SK-N-SH (cell line): ENCODE results near the gene RUFY4. TPM values are rescaled to one million over a fixed set of nuclear protein-coding genes. Genes with fewer than 3 reads are reported as not detected.

ENCODE experiments used
- CTCF ChIA-PET: fragments of 300-600, 350-600 bp; formaldehyde crosslinking; extraction: SDS; loops from one replicate; lab custom pipeline; 2021; lab: Yijun Ruan, JAX
- POLR2A ChIA-PET: fragments of 350-600 bp; sonication (Branson Sonifier 250); formaldehyde crosslinking; extraction: SDS; loops from one replicate; lab custom pipeline; 2020; ENCODE audit warnings: antibody characterized with exemption, inconsistent platforms; lab: Yijun Ruan, JAX
- DNase-seq: peaks from one replicate; pipeline ENCODE4 v3.0.0; 2012
- H2AFZ ChIP-seq: fragments of 200-600 bp; sonication (generic); 2 replicates; pipeline ENCODE4 v1.8.1; 2016; ENCODE audit warnings: antibody characterized with exemption, mild to moderate bottlenecking, low read depth
- H3F3A ChIP-seq: fragments of 200-600 bp; sonication (generic); replicated peaks from 2 replicates; pipeline ENCODE3; 2016; ENCODE audit warnings: antibody characterized with exemption, mild to moderate bottlenecking; ENCODE audit not compliant: insufficient read depth
- H3K27ac ChIP-seq, 2 experiments: fragments of 200-500 bp in 1 of 2; fragments of 200-600 bp in 1 of 2; sonication (Bioruptor generic) in 1 of 2; sonication (generic), shearing (Covaris generic) in 1 of 2; 2 replicates each; pipeline versions ENCODE4 v1.5.1 to v1.6.1; 2014 to 2016; ENCODE audit warnings: low read depth in 2 of 2, inconsistent platforms in 1 of 2, low read length in 1 of 2, mild to moderate bottlenecking in 1 of 2, mixed read lengths in 1 of 2
- H3K27me3 ChIP-seq: fragments of 200-600 bp; sonication (generic), shearing (Covaris generic); 2 replicates; pipeline ENCODE4 v1.6.1; 2016; ENCODE audit warnings: mixed run types; ENCODE audit not compliant: insufficient read depth
- H3K36me3 ChIP-seq, 2 experiments: fragments of 200-500 bp in 1 of 2; fragments of 200-600 bp in 1 of 2; sonication (Bioruptor generic) in 1 of 2; sonication (generic) in 1 of 2; replicated peaks in 1 of 2; 2 replicates each; pipeline versions ENCODE3 to v1.5.1; 2014 to 2016; ENCODE audit warnings: low read length in 1 of 2, mild to moderate bottlenecking in 1 of 2; ENCODE audit not compliant: insufficient read depth in 2 of 2, control insufficient read depth in 1 of 2
- H3K4me1 ChIP-seq, 2 experiments: fragments of 200-500 bp in 1 of 2; fragments of 200-600 bp in 1 of 2; sonication (Bioruptor generic) in 1 of 2; sonication (generic), shearing (Covaris generic) in 1 of 2; 2 replicates each; pipeline versions ENCODE4 v1.5.1 to v1.6.1; 2014 to 2016; ENCODE audit warnings: low read depth in 1 of 2, low read length in 1 of 2, mixed run types in 1 of 2; ENCODE audit not compliant: insufficient read depth in 2 of 2, control insufficient read depth in 1 of 2
- H3K4me2 ChIP-seq: fragments of 200-600 bp; sonication (generic), shearing (Covaris generic); 2 replicates; pipeline ENCODE4 v1.6.1; 2017; ENCODE audit warnings: mixed run types
- H3K4me3 ChIP-seq, 2 experiments: fragments of 200-500 bp in 1 of 2; fragments of 200-600 bp in 1 of 2; sonication (Bioruptor generic) in 1 of 2; sonication (generic), shearing (Covaris generic) in 1 of 2; 2 replicates each; pipeline versions ENCODE4 v1.5.1 to v1.8.1; 2014 to 2016; ENCODE audit warnings: low read depth in 2 of 2, inconsistent platforms in 1 of 2, low read length in 1 of 2, mild to moderate bottlenecking in 1 of 2, mixed read lengths in 1 of 2, moderate library complexity in 1 of 2
- H3K79me2 ChIP-seq: fragments of 200-600 bp; sonication (generic); 2 replicates; pipeline ENCODE4 v1.8.1; 2017; ENCODE audit warnings: mild to moderate bottlenecking; ENCODE audit not compliant: insufficient read depth
- H3K9ac ChIP-seq: fragments of 200-600 bp; sonication (generic); 2 replicates; pipeline ENCODE4 v1.6.1; 2017; ENCODE audit warnings: mixed run types
- H3K9me2 ChIP-seq: fragments of 200-600 bp; sonication (generic); 2 replicates; pipeline ENCODE4 v1.6.1; 2017; ENCODE audit warnings: mixed run types
- H3K9me3 ChIP-seq: fragments of 200-600 bp; sonication (generic); 2 replicates; pipeline ENCODE4 v1.6.1; 2017; ENCODE audit warnings: mixed run types, mild to moderate bottlenecking, moderate library complexity
- H4K20me1 ChIP-seq: fragments of 200-600 bp; sonication (generic); 2 replicates; pipeline ENCODE4 v1.6.1; 2017; ENCODE audit warnings: mild to moderate bottlenecking, mixed run types; ENCODE audit not compliant: insufficient read depth
- ELF1 ChIP-seq: IDR thresholded peaks from 2 replicates; pipeline ENCODE4 v1.4.0; 2012
- FOSL2 ChIP-seq: IDR thresholded peaks from 2 replicates; pipeline ENCODE4 v1.4.0; 2012; ENCODE audit warnings: low read depth, mild to moderate bottlenecking, moderate library complexity, borderline replicate concordance
- JUND ChIP-seq: IDR thresholded peaks from 2 replicates; pipeline ENCODE4 v1.4.0; 2012
- MEF2A ChIP-seq: IDR thresholded peaks from 2 replicates; pipeline ENCODE4 v1.4.0; 2012; ENCODE audit warnings: low read depth, borderline replicate concordance
- MXI1 ChIP-seq: IDR thresholded peaks from 2 replicates; pipeline ENCODE4 v1.6.1; 2012; ENCODE audit warnings: mild to moderate bottlenecking, low read depth, low read length, improper control_type of control experiment
- NFIC ChIP-seq: IDR thresholded peaks from 2 replicates; pipeline ENCODE4 v1.4.0; 2012; ENCODE audit warnings: borderline replicate concordance
- RCOR1 ChIP-seq: fragments of 150-350 bp; IDR thresholded peaks from 2 replicates; pipeline ENCODE4 v1.6.1; 2017; ENCODE audit warnings: antibody characterized with exemption, low read length
- RFX5 ChIP-seq: IDR thresholded peaks from 2 replicates; pipeline ENCODE4 v1.6.1; 2012; ENCODE audit warnings: mild to moderate bottlenecking, improper control_type of control experiment, low read length
- TAF1 ChIP-seq: IDR thresholded peaks from 2 replicates; pipeline ENCODE4 v1.6.1; 2012; ENCODE audit warnings: low read depth, mild to moderate bottlenecking, low read length, moderate library complexity, borderline replicate concordance
- TCF12 ChIP-seq: IDR thresholded peaks from 2 replicates; pipeline ENCODE4 v1.4.0; 2012
- WGBS: methylation state at CpG from one replicate; pipeline ENCODE4 v1.1.6; 2017; ENCODE audit warnings: low lambda C conversion rate; 5-methylcytosine and 5-hydroxymethylcytosine counted together
- polyA plus RNA-seq, 3 experiments: library from polyadenylated mRNA; depleted of rRNA; stranded (reverse); fragments of >200 nt; gene quantifications; 2 replicates each; pipeline ENCODE4 v1.2.3, GENCODE V29; 2012
- TF ChIP-seq, protein P1 (sequence below): IDR thresholded peaks from 2 replicates; pipeline ENCODE4 v1.6.1; 2012; ENCODE audit warnings: mild to moderate bottlenecking, low read depth, low read length, moderate library complexity
- TF ChIP-seq, protein P2 (sequence below): IDR thresholded peaks from 2 replicates; pipeline ENCODE4; 2012
- TF ChIP-seq, protein P3 (sequence below): fragments of 150-350 bp; IDR thresholded peaks from 2 replicates; pipeline ENCODE4 v1.6.1; 2017; ENCODE audit warnings: antibody characterized with exemption, low read length, low read depth, borderline replicate concordance
- TF ChIP-seq, protein P4 (sequence below): fragments of 200-600 bp; sonication (generic); IDR thresholded peaks from 2 replicates; pipeline ENCODE4 v1.6.1; 2017; ENCODE audit warnings: antibody characterized with exemption, mild to moderate bottlenecking, moderate library complexity
- TF ChIP-seq, protein P5 (sequence below): IDR thresholded peaks from 2 replicates; pipeline ENCODE4 v1.4.0; 2012; ENCODE audit warnings: low read depth

Gene RUFY4
- polyA plus RNA-seq, 1 of the 3 experiments (the other 2 are of a cell fraction), result not detected

GRCh38 chr2:218067523-218067922 lies 1.5 kb upstream of the RUFY4 start:
- WGBS, result 35% methylated on average over 4 of the region's 4 CpGs
- Histone ChIP-seq H3K27me3 (peaks cover 17% of the 10 kb centered on the region; the same call in 1 of the 2 replicates), H3K36me3 (no peaks in the 10 kb centered on the region), H3K27ac (no peak overlapping the region), H3K4me2 (no peak overlapping the region), H3K4me3 (no peak overlapping the region), H3K9ac (no peak overlapping the region), H2AFZ (no peak overlapping the region), H3K9me2 (no peaks in the 10 kb centered on the region), H4K20me1 (no peaks in the 10 kb centered on the region), H3F3A (no peaks in the 10 kb centered on the region), H3K9me3 (no peaks in the 10 kb centered on the region), H3K79me2 (no peaks in the 10 kb centered on the region), H3K4me1 (peaks cover 0 to 16% of the 10 kb centered on the region in 2 experiments; a peak in 1 of 4 replicates)
- ChIA-PET POLR2A (no interaction called here), CTCF (interaction anchor here (0.8 to 15.8 kb wide), 9 partner anchors 15 to 285 kb away, joined by 3 to 217 read pairs (median 3); partner anchors contain the start of gene TNS1)
- DNase-seq, result no peak
- TF ChIP-seq JUND (no peak), ELF1 (no peak), MXI1 (no peak), TCF12 (no peak), RCOR1 (no peak), MEF2A (no peak), RFX5 (no peak), TAF1 (no peak), NFIC (no peak), FOSL2 (no peak)
- TF ChIP-seq, protein P1, sequence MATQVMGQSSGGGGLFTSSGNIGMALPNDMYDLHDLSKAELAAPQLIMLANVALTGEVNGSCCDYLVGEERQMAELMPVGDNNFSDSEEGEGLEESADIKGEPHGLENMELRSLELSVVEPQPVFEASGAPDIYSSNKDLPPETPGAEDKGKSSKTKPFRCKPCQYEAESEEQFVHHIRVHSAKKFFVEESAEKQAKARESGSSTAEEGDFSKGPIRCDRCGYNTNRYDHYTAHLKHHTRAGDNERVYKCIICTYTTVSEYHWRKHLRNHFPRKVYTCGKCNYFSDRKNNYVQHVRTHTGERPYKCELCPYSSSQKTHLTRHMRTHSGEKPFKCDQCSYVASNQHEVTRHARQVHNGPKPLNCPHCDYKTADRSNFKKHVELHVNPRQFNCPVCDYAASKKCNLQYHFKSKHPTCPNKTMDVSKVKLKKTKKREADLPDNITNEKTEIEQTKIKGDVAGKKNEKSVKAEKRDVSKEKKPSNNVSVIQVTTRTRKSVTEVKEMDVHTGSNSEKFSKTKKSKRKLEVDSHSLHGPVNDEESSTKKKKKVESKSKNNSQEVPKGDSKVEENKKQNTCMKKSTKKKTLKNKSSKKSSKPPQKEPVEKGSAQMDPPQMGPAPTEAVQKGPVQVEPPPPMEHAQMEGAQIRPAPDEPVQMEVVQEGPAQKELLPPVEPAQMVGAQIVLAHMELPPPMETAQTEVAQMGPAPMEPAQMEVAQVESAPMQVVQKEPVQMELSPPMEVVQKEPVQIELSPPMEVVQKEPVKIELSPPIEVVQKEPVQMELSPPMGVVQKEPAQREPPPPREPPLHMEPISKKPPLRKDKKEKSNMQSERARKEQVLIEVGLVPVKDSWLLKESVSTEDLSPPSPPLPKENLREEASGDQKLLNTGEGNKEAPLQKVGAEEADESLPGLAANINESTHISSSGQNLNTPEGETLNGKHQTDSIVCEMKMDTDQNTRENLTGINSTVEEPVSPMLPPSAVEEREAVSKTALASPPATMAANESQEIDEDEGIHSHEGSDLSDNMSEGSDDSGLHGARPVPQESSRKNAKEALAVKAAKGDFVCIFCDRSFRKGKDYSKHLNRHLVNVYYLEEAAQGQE, result no peak
- TF ChIP-seq, protein P2, sequence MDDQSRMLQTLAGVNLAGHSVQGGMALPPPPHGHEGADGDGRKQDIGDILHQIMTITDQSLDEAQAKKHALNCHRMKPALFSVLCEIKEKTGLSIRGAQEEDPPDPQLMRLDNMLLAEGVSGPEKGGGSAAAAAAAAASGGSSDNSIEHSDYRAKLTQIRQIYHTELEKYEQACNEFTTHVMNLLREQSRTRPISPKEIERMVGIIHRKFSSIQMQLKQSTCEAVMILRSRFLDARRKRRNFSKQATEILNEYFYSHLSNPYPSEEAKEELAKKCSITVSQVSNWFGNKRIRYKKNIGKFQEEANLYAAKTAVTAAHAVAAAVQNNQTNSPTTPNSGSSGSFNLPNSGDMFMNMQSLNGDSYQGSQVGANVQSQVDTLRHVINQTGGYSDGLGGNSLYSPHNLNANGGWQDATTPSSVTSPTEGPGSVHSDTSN, result no peak
- TF ChIP-seq, protein P3, sequence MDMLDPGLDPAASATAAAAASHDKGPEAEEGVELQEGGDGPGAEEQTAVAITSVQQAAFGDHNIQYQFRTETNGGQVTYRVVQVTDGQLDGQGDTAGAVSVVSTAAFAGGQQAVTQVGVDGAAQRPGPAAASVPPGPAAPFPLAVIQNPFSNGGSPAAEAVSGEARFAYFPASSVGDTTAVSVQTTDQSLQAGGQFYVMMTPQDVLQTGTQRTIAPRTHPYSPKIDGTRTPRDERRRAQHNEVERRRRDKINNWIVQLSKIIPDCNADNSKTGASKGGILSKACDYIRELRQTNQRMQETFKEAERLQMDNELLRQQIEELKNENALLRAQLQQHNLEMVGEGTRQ, result no peak
- TF ChIP-seq, protein P4, sequence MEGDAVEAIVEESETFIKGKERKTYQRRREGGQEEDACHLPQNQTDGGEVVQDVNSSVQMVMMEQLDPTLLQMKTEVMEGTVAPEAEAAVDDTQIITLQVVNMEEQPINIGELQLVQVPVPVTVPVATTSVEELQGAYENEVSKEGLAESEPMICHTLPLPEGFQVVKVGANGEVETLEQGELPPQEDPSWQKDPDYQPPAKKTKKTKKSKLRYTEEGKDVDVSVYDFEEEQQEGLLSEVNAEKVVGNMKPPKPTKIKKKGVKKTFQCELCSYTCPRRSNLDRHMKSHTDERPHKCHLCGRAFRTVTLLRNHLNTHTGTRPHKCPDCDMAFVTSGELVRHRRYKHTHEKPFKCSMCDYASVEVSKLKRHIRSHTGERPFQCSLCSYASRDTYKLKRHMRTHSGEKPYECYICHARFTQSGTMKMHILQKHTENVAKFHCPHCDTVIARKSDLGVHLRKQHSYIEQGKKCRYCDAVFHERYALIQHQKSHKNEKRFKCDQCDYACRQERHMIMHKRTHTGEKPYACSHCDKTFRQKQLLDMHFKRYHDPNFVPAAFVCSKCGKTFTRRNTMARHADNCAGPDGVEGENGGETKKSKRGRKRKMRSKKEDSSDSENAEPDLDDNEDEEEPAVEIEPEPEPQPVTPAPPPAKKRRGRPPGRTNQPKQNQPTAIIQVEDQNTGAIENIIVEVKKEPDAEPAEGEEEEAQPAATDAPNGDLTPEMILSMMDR, result no peak
- TF ChIP-seq, protein P5, sequence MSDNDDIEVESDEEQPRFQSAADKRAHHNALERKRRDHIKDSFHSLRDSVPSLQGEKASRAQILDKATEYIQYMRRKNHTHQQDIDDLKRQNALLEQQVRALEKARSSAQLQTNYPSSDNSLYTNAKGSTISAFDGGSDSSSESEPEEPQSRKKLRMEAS, result no peak
